Common myeloid progenitor, CD34-positive (primary cell): ENCODE measurements around the gene FAM227A.

Experiments used
- CTCF ChIA-PET: fragments of 350-600 bp; sonication (Branson Sonifier 250); formaldehyde crosslinking; loops from one replicate; lab custom pipeline; 2021; ENCODE audit warnings: antibody characterized with exemption; lab: Charles Lee
- POLR2A ChIA-PET: fragments of 350-600 bp; sonication (Branson Sonifier 250); formaldehyde crosslinking; loops from one replicate; lab custom pipeline; 2021; ENCODE audit warnings: antibody characterized with exemption; lab: Charles Lee
- DNase-seq, 3 donors: peaks; one replicate each; pipeline versions ENCODE4 v3.0.0 to v3.0.0-alpha.2; 2013
- H3K27ac ChIP-seq, 2 experiments: 1 replicate in 1 of 2; 2 replicates in 1 of 2; pipeline ENCODE4 v1.7.0; 2013; ENCODE audit warnings: inconsistent platforms in 2 of 2, low read length in 2 of 2, mild to moderate bottlenecking in 2 of 2, low read depth in 1 of 2, moderate library complexity in 1 of 2; ENCODE audit not compliant: severe bottlenecking in 2 of 2, insufficient read depth in 1 of 2, poor library complexity in 1 of 2
- H3K27me3 ChIP-seq, 5 experiments: replicated peaks in 2 of 5; 1 replicate in 3 of 5; 2 replicates in 2 of 5; pipeline versions ENCODE4 v1.6.1 to v1.7.0; 2013; ENCODE audit warnings: low read length in 4 of 5, mild to moderate bottlenecking in 2 of 5, moderate library complexity in 2 of 5, inconsistent platforms in 1 of 5; ENCODE audit not compliant: insufficient read depth in 5 of 5, control insufficient read depth in 4 of 5
- H3K36me3 ChIP-seq, 4 experiments: 1 replicate in 2 of 4; 2 replicates in 2 of 4; pipeline versions ENCODE4 v1.6.1 to v1.7.0; 2013; ENCODE audit warnings: low read length in 3 of 4, control low read depth in 1 of 4, mild to moderate bottlenecking in 1 of 4; ENCODE audit not compliant: control insufficient read depth in 4 of 4, insufficient read depth in 4 of 4
- H3K4me1 ChIP-seq, 4 experiments: 1 replicate in 3 of 4; 2 replicates in 1 of 4; pipeline versions ENCODE4 v1.6.1 to v1.7.1; 2013; ENCODE audit warnings: low read length in 3 of 4, mild to moderate bottlenecking in 3 of 4, control low read depth in 1 of 4, inconsistent platforms in 1 of 4, moderate library complexity in 1 of 4; ENCODE audit not compliant: control insufficient read depth in 4 of 4, insufficient read depth in 4 of 4; ENCODE audit errors: control extremely low read depth in 1 of 4
- H3K4me3 ChIP-seq, 7 experiments: 1 replicate in 4 of 7; 2 replicates in 3 of 7; pipeline versions ENCODE4 v1.5.1 to v1.7.0; 2013; ENCODE audit warnings: mild to moderate bottlenecking in 7 of 7, low read length in 6 of 7, moderate library complexity in 6 of 7, inconsistent platforms in 2 of 7, low read depth in 2 of 7, control low read depth in 1 of 7; ENCODE audit not compliant: insufficient read depth in 4 of 7, control insufficient read depth in 1 of 7; ENCODE audit errors: extremely low read depth in 1 of 7
- H3K9me3 ChIP-seq, 5 experiments: 1 replicate in 4 of 5; 2 replicates in 1 of 5; pipeline versions ENCODE4 v1.6.1 to v1.7.1; 2013; ENCODE audit warnings: low read length in 4 of 5, mild to moderate bottlenecking in 2 of 5, inconsistent platforms in 1 of 5, low read depth in 1 of 5, moderate library complexity in 1 of 5; ENCODE audit not compliant: control insufficient read depth in 4 of 5, insufficient read depth in 2 of 5; ENCODE audit errors: control extremely low read depth in 1 of 5
- WGBS: methylation state at CpG from one replicate; pipeline ENCODE4 v1.1.5; 2013; ENCODE audit not compliant: insufficient coverage; 5-methylcytosine and 5-hydroxymethylcytosine counted together

Gene FAM227A

DNA sequence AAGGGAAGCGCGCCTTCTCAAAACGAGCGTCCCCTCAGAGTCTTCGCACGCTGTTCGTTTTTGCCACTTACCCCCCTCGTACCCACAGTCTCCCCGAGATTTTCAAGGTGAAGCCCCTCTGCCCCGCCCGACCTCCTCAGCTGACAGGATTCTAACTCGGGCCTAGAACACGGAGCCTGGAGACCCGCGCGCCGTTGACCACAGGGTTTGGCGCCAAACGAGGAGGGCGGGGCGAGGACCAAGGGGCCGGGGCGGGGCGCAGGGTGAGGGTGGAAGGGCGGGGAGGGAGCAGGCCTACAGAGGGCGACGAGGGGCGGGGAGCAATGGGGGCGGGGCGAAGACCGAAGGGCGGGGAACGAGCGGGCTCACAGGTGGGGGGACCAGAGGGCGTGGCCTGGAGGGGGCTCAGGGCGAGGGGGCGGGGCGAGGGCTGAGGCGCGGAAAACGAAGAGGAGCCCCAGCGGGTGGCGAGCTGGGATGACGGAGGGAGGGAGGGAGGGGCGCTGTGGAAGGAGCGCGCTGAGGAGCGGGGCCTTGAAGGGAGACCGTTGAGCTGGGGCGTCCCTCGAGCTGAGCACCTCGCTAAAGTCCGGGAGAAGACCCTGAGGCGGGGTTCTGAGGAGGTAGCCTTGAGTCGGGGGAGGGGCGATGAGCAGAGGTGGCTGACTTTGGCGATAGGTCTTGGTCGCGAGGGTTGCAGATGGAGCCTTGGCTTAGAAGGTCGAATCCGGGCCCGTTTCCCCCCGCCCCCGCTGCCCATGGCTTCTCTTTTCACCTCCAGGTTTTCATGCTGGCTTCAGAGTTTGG lies 86.0 kb downstream of the FAM227A start, which contains the start of gene DMC1:
DMC1 (minus strand) TSS at position 212 of the 807 bp plus-strand sequence. CDS start 1,927 bp downstream, outside the sequence.
- Histone ChIP-seq H3K36me3 (no peaks in the 10 kb centered on the region), H3K4me3 (peak within 1 kb of the TSS; percentile 69 to 93 (median 76)), H3K27ac (peak within 1 kb of the TSS; percentile 29 to 82), H3K27me3 (no peaks in the 10 kb centered on the region), H3K9me3 (no peaks in the 10 kb centered on the region), H3K4me1 (peaks cover 7 to 20% (median 14%) of the 10 kb centered on the region in 4 experiments)
- ChIA-PET CTCF (interaction anchor here (1.1 to 1.7 kb wide), 4 partner anchors 10 to 79 kb away, joined by 3 to 4 read pairs (median 3); no protein-coding TSS in a partner anchor), POLR2A (interaction anchor here (0.5 to 0.6 kb wide), 2 partner anchors 68 to 161 kb away, joined by 3 read pairs; no protein-coding TSS in a partner anchor)
- WGBS, result 0% methylated on average over 51 of the region's 64 CpGs
- DNase-seq, result peak; percentile 94 to 97 (median 97)

DNA sequence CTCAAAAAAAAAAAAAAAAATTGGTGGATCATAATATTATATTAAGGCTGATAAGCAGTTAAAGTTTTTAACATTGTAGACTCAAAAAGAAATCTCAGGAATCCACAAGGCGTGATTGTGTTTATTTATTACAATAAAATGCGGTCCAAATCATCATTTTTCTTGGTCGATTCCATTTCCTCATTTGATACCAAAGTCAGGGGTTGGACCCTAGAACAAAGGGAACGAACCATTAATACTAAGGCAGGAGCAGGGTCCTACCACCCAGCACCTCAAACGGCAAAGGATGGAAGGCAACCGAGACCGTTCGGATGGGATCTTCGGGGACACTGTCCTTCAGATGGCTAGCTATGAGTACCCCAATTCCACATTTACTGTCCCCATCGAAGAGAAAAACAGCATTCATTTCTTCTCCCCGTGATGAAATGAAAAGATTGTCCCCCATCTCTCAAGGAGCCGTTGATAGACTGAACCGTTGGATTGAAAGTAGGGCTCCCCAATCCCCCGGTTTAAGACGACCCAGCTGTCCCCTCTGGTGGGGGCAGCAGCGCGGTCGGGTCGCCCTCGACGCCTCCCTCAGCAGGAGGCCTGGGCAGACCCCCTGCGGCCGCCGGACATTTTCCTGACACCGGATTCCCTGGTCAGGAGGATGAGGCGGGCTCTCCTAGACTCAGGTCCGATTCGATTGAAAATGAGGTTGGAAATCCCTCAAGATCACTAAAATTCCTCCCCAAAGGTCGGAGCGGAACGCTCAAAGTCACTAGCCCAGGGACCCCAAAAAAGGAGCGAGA lies 86.8 kb downstream of the FAM227A start:
- H3K27me3 ChIP-seq, result no peaks in the 10 kb centered on the region
- ChIA-PET CTCF (interaction anchor here (1.4 kb wide), 1 partner anchor 155 kb away, joined by 3 read pairs; no protein-coding TSS in a partner anchor), POLR2A (no interaction called here)
- H3K36me3 ChIP-seq, result no peaks in the 10 kb centered on the region
- DNase-seq, result peak in 2 of 3 donors; percentile 19 to 38
- peak overlapping the region in 1 of 2 experiments; percentile 60 for H3K27ac ChIP-seq
- H3K4me1 ChIP-seq, result peaks cover 7 to 20% (median 14%) of the 10 kb centered on the region in 4 experiments
- 36% methylated on average over 22 of the region's 32 CpGs for WGBS
- no peaks in the 10 kb centered on the region for H3K9me3 ChIP-seq
- H3K4me3 ChIP-seq, result peak overlapping the region; percentile 15 to 86 (median 73)

DNA sequence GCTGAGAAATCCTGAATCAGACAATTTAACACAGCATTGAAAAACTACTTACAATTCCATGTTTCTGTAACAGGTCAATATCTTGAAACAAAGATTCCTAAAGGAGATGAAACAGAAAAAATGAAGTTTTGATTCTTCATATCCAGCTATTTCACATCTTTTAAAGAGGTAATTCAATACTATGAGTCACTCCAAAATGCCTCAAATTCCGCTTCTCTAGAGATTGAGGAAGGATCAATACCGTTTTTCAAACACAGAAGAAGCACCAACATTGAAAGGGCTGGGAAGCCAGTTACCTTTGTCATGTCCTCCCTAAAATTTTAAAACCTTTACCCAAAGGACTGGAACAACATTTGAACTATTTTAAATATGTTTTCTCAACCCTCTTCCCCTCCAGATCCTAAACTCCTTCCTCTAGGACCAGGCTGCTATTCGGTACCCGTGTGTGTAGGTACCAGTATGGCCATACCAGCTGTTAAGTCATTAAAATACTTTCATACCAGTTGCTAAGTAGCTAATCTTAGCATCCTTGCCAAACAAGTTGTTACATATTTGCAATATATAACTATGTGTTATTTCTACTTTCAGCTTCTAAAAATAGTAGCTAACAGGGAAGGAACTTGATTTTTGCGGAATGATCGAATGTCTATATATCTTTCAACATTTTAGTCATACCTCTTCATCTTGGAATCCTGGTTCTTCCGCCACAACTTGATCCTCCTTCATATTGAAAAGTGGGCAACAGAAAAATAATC lies 88.5 kb downstream of the FAM227A start:
- Histone ChIP-seq H3K36me3 (no peaks in the 10 kb centered on the region), H3K27ac (no peak overlapping the region), H3K4me1 (peaks cover 7 to 20% (median 14%) of the 10 kb centered on the region in 4 experiments), H3K9me3 (no peaks in the 10 kb centered on the region), H3K27me3 (no peaks in the 10 kb centered on the region), H3K4me3 (no peak overlapping the region)
- 86% methylated on average over 3 of the region's 7 CpGs for WGBS
- ChIA-PET POLR2A (no interaction called here), CTCF (interaction anchor here (1.2 to 1.4 kb wide), 2 partner anchors 56 to 153 kb away, joined by 3 to 4 read pairs; no protein-coding TSS in a partner anchor)
- no peak for DNase-seq

DNA sequence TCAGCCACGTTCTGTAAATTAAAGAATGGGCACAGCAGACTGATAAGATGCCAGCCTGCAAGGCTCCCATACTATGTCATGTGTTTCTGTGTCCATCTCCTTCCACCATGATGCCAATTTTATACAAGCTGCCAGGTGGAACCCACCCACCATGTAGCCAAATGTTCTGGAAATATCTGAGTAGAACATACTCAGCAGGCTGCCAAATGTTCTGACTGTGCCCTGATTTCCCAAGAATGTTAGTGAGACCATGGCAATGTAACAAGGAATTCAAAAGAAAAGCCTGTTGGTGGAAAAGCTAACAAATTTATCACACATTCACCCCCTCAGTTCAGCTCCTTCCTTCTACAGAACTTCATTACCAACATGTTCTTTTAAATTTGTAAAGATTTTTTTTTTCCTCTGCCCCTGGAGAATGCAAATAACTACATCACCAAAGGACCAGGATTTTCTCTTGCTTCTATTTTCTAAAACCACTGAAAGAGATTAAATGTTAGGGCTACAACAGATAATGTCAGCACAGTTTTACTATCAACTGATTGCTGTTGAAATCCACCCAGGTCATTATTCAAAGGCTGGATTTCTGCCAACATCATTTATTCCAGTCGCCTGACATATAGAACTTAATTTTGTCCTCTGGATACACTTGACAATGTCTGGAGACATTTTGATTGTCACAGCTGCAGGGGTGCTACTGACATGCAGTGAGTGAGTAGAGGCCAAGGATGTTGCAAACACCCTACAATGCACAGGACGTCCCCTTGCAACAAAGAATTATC lies 89.3 kb downstream of the FAM227A start:
- ChIA-PET CTCF (no interaction called here), POLR2A (no interaction called here)
- no peak overlapping the region for H3K27ac ChIP-seq
- peaks cover 7 to 20% (median 14%) of the 10 kb centered on the region in 4 experiments for H3K4me1 ChIP-seq
- no peaks in the 10 kb centered on the region for H3K27me3 ChIP-seq
- no peak overlapping the region for H3K4me3 ChIP-seq
- 100% methylated on average over 2 of the region's 3 CpGs for WGBS
- no peaks in the 10 kb centered on the region for H3K9me3 ChIP-seq
- no peak for DNase-seq
- no peaks in the 10 kb centered on the region for H3K36me3 ChIP-seq

DNA sequence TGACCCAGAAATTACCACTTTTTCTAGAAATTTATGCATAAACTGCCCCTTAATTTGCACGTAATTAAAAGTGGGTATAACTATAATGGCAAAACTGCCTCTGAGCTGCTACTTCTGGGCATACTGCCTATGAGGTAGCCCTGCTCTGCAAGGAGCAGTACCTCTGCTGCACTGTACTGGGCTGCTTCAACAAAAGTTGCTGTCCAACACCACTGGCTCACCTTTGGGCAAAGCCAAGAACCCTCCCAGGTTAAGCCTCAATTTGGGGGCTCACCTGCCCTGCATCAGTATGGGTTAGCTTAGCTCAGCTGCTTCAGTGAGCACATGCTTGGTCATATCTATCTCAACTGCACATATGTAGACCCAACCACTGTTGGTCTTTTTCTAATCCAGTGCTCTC lies 90.8 kb downstream of the FAM227A start:
- Histone ChIP-seq H3K9me3 (no peaks in the 10 kb centered on the region), H3K36me3 (no peaks in the 10 kb centered on the region), H3K4me3 (no peak overlapping the region), H3K27me3 (no peaks in the 10 kb centered on the region), H3K27ac (no peak overlapping the region), H3K4me1 (peaks cover 0 to 9% (median 3%) of the 10 kb centered on the region in 4 experiments)
- ChIA-PET POLR2A (no interaction called here), CTCF (interaction anchor here (1.1 kb wide), 1 partner anchor 513 kb away, joined by 3 read pairs; no protein-coding TSS in a partner anchor)
- 100% methylated on average over 1 of the region's 1 CpG for WGBS
- DNase-seq, result no peak

DNA sequence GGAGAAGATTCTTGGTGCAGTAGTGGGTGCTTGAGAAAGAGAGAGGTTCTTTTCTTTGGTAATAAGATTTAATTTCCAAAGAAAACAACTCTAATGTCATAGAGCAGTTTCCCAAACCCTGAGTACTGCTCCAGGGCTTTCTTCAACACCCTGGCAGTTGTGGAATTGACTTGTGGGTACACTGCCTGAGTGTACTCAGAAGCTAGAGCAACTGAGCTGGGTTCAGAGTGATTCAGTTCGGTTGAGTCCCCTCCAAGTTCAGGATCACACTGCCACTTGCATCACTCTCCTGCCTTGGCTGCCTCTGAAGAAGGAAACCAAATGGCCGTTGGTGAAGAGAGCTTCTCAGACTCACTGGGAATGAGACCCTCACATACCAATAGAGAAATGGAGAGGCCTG lies 91.5 kb downstream of the FAM227A start:
- WGBS, result no CpG with 5 or more reads among the region's 2 CpGs
- ChIA-PET CTCF (interaction anchor here (1.1 kb wide), 1 partner anchor 512 kb away, joined by 3 read pairs; no protein-coding TSS in a partner anchor), POLR2A (no interaction called here)
- Histone ChIP-seq H3K27ac (no peak overlapping the region), H3K27me3 (no peaks in the 10 kb centered on the region), H3K36me3 (no peaks in the 10 kb centered on the region), H3K4me1 (peaks cover 0 to 5% (median 1%) of the 10 kb centered on the region in 4 experiments), H3K9me3 (no peaks in the 10 kb centered on the region), H3K4me3 (no peak overlapping the region)
- no peak for DNase-seq
